OCI-LY3 (cell line): ENCODE results near the gene NGB.

ENCODE experiments used
- EZH2phosphoT487 ChIP-seq: fragments of 200-600 bp; shearing (Covaris generic); IDR thresholded peaks from 2 replicates; pipeline ENCODE4 v1.6.1; 2018; ENCODE audit warnings: antibody characterized with exemption, mixed run types, low read depth
- TF ChIP-seq, protein P1 (sequence below): fragments of 200-600, 300-600 bp; sonication (generic); IDR thresholded peaks from 2 replicates; pipeline ENCODE4 v1.5.1; 2014; ENCODE audit warnings: antibody characterized with exemption, low read length, low read depth

DNA sequence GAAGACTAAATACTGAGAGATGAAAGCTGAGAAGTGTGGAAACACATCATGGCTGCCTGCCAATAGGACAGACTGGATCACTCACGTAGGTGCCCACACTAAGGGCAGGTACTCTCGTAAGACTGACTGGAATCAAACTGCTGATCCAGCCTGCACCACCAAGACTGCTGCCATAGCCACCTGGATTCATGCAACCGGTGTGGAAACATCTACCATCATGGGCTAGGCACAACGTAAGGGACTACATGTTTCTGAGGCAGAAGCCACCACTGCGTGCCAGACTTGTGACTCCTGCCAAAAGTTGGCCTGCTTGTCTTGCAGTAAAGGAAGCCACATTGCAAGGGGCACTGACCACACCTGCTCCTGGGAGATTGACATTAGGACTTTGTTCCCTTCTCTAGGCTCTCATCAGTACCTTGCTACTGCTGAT lies 45.9 kb upstream of the NGB start:
- TF ChIP-seq, protein P1, sequence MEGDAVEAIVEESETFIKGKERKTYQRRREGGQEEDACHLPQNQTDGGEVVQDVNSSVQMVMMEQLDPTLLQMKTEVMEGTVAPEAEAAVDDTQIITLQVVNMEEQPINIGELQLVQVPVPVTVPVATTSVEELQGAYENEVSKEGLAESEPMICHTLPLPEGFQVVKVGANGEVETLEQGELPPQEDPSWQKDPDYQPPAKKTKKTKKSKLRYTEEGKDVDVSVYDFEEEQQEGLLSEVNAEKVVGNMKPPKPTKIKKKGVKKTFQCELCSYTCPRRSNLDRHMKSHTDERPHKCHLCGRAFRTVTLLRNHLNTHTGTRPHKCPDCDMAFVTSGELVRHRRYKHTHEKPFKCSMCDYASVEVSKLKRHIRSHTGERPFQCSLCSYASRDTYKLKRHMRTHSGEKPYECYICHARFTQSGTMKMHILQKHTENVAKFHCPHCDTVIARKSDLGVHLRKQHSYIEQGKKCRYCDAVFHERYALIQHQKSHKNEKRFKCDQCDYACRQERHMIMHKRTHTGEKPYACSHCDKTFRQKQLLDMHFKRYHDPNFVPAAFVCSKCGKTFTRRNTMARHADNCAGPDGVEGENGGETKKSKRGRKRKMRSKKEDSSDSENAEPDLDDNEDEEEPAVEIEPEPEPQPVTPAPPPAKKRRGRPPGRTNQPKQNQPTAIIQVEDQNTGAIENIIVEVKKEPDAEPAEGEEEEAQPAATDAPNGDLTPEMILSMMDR, result no peak
- TF ChIP-seq EZH2phosphoT487, result no peak
